Measurements from ENCODE around the gene ARMS2. TPM values are rescaled to one million over a fixed set of nuclear protein-coding genes. Genes with fewer than 3 reads are reported as not detected.

The ARMS2 gene
- total and polyA plus RNA-seq, 2 experiments from 2014 or later, result not detected

DNA sequence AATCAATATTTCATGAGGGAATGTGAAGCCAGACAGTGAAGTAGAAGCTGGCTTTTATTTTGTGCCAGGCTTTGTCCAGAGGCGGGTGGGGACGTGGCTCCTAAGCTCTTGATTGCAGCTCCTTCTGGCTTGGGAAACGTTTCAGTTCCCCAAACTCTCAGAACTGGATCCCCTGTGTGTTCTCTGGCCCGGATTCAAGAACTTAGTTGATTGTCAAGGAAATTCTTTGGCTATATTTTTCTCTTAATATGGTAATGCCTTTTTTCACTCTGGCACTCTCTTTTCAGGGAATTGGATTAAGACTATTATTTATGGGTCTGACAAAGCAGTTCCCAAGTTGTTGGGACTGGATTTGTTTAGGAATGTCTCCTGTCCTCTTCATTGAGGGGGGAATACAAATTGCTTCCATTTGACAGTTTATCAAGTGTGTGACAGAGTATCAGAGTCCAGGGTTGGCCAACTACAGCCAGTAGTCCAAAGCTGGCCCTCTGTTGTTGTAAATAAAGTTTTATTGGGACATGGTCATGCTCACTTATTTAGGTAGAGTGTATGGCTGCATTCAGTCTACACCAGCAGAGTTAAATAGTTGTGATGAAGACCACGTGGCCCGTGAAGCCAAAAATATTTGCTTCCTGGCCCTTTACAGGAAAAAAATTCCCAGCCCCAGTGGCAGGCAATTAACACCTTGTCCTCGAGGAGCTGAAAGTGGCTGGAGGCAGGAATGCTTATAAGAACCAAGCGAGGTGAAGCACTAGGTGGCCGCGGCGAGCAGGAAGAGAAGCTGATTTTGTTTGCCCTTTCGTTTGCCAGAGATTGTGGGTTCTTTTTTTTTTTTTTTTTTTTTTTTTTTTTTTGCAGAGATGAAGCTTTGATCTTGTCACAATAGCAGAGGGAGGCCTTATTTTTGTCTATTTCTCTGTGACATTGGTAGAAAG is 41.2 kb downstream of the ARMS2 start (continued):
- TF ChIP-seq NANOG (IDR thresholded peaks at IDR 0.05; ENCODE audit: borderline replicate concordance) (no peak), JUNB (IDR thresholded peaks at IDR 0.05; ENCODE audit: unreplicated experiment) (no peak)
- TF ChIP-seq, protein P1, sequence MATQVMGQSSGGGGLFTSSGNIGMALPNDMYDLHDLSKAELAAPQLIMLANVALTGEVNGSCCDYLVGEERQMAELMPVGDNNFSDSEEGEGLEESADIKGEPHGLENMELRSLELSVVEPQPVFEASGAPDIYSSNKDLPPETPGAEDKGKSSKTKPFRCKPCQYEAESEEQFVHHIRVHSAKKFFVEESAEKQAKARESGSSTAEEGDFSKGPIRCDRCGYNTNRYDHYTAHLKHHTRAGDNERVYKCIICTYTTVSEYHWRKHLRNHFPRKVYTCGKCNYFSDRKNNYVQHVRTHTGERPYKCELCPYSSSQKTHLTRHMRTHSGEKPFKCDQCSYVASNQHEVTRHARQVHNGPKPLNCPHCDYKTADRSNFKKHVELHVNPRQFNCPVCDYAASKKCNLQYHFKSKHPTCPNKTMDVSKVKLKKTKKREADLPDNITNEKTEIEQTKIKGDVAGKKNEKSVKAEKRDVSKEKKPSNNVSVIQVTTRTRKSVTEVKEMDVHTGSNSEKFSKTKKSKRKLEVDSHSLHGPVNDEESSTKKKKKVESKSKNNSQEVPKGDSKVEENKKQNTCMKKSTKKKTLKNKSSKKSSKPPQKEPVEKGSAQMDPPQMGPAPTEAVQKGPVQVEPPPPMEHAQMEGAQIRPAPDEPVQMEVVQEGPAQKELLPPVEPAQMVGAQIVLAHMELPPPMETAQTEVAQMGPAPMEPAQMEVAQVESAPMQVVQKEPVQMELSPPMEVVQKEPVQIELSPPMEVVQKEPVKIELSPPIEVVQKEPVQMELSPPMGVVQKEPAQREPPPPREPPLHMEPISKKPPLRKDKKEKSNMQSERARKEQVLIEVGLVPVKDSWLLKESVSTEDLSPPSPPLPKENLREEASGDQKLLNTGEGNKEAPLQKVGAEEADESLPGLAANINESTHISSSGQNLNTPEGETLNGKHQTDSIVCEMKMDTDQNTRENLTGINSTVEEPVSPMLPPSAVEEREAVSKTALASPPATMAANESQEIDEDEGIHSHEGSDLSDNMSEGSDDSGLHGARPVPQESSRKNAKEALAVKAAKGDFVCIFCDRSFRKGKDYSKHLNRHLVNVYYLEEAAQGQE (IDR thresholded peaks at IDR 0.05; ENCODE audit: unreplicated experiment), result no peak

DNA sequence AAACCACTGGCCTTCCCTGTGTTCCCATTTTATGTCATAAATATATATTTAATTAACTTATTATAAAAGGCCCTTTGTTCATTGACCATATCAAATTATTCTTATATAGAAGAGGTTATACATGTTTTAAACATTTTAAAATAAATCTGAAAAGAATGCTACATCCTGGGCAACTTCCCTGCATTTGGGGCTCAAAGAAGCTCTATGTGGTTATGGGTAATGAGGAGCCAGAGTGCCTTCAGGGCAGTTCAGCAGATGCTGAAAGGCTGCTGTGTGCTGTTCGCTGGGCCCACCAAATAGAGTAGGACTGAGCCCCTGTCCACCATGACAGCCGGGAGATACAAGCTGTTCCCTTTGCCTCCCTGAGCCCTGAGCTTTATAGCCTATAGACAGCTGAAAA is 42.8 kb downstream of the ARMS2 start:
- Histone ChIP-seq H3K9me2 (ENCODE audit: insufficient read depth) (no peaks in the 10 kb centered on the region), H4K20me1 (replicated peaks; ENCODE audit: insufficient read depth) (no peaks in the 10 kb centered on the region), H3K79me2 (replicated peaks; ENCODE audit: insufficient read depth) (no peaks in the 10 kb centered on the region), H3K36me3 (ENCODE audit: insufficient read depth) (no peaks in the 10 kb centered on the region), H3K4me2 (no peak overlapping the region), H3K4me1 (ENCODE audit: insufficient read depth) (0 out of 2 replicates have a peak, but pooled peaks cover 4% of the 10 kb centered on the region), H3F3A (replicated peaks; ENCODE audit: low read depth) (no peaks in the 10 kb centered on the region), H2AFZ (no peak overlapping the region), H3K4me3 (no peak overlapping the region), H3K27me3 (ENCODE audit: insufficient read depth) (no peaks in the 10 kb centered on the region), H3K27ac (ENCODE audit: low read depth) (no peak overlapping the region)
- Mint-ChIP-seq H3K36me3 (ENCODE audit: low read depth) (no peaks in the 10 kb centered on the region), H3K4me1 (peaks cover 6% of the 10 kb centered on the region), H3K4me3 (no peak overlapping the region), H3K9me3 (no peaks in the 10 kb centered on the region), H3K27ac (no peak overlapping the region), H3K27me3 (ENCODE audit: insufficient read depth, low read depth, poor library complexity) (peaks cover 2% of the 10 kb centered on the region)
- ATAC-seq (no peak), DNase-seq (ENCODE audit: low spot score) (no peak)
- TF ChIP-seq STAT1 (IDR thresholded peaks at IDR 0.05; ENCODE audit: unreplicated experiment), result no peak

DNA sequence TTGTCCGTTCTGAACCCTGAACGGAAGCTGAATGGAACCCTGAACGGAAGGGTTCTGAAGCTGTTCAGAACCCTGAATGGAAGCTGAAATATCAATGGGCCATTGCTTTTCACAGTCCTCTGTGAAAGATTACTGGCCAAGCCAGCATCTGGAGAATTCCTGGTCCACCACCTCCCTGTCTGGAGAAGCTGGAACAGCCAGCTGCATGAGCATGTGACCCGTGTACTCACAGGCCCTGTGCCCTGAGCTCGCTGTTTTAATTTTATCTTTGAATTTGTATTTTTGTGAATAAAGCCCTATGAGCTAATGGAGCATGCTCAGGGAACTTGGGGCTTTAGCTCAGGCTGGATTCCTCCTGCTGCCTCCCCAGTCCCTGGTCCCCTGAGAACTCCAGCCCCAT is 44.1 kb downstream of the ARMS2 start:
- Histone ChIP-seq H3K79me2 (replicated peaks; ENCODE audit: insufficient read depth) (no peaks in the 10 kb centered on the region), H3K36me3 (ENCODE audit: insufficient read depth) (no peaks in the 10 kb centered on the region), H3K4me3 (no peak overlapping the region), H3K4me2 (no peak overlapping the region), H2AFZ (no peak overlapping the region), H3F3A (replicated peaks; ENCODE audit: low read depth) (no peaks in the 10 kb centered on the region), H4K20me1 (replicated peaks; ENCODE audit: insufficient read depth) (no peaks in the 10 kb centered on the region), H3K4me1 (ENCODE audit: insufficient read depth) (0 out of 2 replicates have a peak, but pooled peaks cover 4% of the 10 kb centered on the region), H3K27ac (ENCODE audit: low read depth) (no peak overlapping the region), H3K9me2 (ENCODE audit: insufficient read depth) (no peaks in the 10 kb centered on the region), H3K27me3 (ENCODE audit: insufficient read depth) (no peaks in the 10 kb centered on the region)
- peaks cover 4% of the 10 kb centered on the region; the same call in 2 of the 3 replicates for H3K4me1 Mint-ChIP-seq
- no peaks in the 10 kb centered on the region for H3K36me3 Mint-ChIP-seq (ENCODE audit: low read depth)
- peaks cover 2% of the 10 kb centered on the region for H3K27me3 Mint-ChIP-seq (ENCODE audit: insufficient read depth, low read depth, poor library complexity)
- H3K27ac Mint-ChIP-seq, result no peak overlapping the region
- H3K4me3 Mint-ChIP-seq, result no peak overlapping the region
- ATAC-seq, result no peak
- no peaks in the 10 kb centered on the region for H3K9me3 Mint-ChIP-seq
- DNase-seq (ENCODE audit: low spot score), result no peak
- TF ChIP-seq, protein P2, sequence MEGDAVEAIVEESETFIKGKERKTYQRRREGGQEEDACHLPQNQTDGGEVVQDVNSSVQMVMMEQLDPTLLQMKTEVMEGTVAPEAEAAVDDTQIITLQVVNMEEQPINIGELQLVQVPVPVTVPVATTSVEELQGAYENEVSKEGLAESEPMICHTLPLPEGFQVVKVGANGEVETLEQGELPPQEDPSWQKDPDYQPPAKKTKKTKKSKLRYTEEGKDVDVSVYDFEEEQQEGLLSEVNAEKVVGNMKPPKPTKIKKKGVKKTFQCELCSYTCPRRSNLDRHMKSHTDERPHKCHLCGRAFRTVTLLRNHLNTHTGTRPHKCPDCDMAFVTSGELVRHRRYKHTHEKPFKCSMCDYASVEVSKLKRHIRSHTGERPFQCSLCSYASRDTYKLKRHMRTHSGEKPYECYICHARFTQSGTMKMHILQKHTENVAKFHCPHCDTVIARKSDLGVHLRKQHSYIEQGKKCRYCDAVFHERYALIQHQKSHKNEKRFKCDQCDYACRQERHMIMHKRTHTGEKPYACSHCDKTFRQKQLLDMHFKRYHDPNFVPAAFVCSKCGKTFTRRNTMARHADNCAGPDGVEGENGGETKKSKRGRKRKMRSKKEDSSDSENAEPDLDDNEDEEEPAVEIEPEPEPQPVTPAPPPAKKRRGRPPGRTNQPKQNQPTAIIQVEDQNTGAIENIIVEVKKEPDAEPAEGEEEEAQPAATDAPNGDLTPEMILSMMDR (conservative IDR thresholded peaks at IDR 0.05; ENCODE audit: low read depth in 2 of 2), result no peak
- TF ChIP-seq, protein P3, sequence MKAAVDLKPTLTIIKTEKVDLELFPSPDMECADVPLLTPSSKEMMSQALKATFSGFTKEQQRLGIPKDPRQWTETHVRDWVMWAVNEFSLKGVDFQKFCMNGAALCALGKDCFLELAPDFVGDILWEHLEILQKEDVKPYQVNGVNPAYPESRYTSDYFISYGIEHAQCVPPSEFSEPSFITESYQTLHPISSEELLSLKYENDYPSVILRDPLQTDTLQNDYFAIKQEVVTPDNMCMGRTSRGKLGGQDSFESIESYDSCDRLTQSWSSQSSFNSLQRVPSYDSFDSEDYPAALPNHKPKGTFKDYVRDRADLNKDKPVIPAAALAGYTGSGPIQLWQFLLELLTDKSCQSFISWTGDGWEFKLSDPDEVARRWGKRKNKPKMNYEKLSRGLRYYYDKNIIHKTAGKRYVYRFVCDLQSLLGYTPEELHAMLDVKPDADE (IDR thresholded peaks at IDR 0.05), result no peak
- TF ChIP-seq NANOG (IDR thresholded peaks at IDR 0.05; ENCODE audit: borderline replicate concordance) (no peak), JUNB (IDR thresholded peaks at IDR 0.05; ENCODE audit: unreplicated experiment) (no peak)
- TF ChIP-seq, protein P1 (IDR thresholded peaks at IDR 0.05; ENCODE audit: unreplicated experiment), result no peak

All from GM23338 (cell line).